ENCODE data around the gene BCAS1. TPM values are rescaled to one million over a fixed set of nuclear protein-coding genes. Genes with fewer than 3 reads are reported as not detected.

Gene BCAS1
- total and polyA plus RNA-seq, 12 donors = 0.03 TPM; not detected in 11

DNA sequence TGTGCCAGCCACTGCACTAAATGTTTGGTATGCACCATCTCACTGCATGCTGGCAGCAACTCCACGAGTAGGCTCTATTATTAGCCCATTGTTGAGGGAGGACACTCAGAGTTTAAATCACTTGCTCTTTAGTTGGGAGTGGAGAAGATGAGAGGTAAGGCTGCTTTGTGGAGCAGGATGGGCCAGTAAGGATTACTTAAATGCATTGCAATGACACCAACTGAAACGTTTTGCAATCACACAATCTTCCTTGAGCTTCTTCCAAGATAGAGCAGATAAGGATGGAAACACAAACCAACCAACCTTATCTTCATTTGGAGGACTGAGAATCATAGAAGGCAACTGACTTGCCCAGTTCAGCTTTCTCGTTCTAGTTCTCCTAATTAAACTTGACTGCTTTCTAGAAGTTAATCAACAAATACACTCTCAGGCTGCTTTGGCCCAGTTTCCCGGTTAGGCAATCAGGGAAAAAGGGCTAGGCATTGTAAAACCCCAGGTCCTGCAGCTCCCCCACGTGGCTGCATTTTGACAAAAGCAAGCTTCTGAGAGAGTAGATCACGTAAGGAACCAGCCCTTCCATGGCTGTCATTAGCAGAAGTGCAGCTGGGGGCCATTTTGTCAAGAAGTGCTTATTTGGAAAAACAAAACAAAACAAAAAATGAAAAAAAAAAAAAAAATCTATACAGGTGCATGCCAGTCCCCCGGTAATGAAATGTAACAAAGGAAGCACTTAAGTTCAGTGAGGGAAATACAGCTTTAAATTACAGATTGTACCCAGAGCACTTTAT lies 130.6 kb downstream of the BCAS1 start:
- H3K27me3 ChIP-seq = no peaks in the 10 kb centered on the region
- peak overlapping the region in 5 of 10 donors; percentile 17 to 36 (median 21) for H3K4me3 ChIP-seq
- H3K36me3 ChIP-seq = no peaks in the 10 kb centered on the region
- intact Hi-C loops (cut with DNase I) = loop anchor here (1.0 to 10.0 kb wide), 9 partner anchors 23 to 535 kb away; partner anchors contain the start of gene PFDN4 (in 1 of the 10)
- 3 to 4% methylated on average over 7 of the region's 7 CpGs for WGBS, 2 donors
- TF ChIP-seq, protein P1, sequence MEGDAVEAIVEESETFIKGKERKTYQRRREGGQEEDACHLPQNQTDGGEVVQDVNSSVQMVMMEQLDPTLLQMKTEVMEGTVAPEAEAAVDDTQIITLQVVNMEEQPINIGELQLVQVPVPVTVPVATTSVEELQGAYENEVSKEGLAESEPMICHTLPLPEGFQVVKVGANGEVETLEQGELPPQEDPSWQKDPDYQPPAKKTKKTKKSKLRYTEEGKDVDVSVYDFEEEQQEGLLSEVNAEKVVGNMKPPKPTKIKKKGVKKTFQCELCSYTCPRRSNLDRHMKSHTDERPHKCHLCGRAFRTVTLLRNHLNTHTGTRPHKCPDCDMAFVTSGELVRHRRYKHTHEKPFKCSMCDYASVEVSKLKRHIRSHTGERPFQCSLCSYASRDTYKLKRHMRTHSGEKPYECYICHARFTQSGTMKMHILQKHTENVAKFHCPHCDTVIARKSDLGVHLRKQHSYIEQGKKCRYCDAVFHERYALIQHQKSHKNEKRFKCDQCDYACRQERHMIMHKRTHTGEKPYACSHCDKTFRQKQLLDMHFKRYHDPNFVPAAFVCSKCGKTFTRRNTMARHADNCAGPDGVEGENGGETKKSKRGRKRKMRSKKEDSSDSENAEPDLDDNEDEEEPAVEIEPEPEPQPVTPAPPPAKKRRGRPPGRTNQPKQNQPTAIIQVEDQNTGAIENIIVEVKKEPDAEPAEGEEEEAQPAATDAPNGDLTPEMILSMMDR (IDR thresholded peaks at IDR 0.05) = peak; percentile 60 to 87 (median 80)
- H3K4me1 ChIP-seq = peaks cover 7 to 65% (median 55%) of the 10 kb centered on the region in 9 donors
- peak; percentile 88 to 95 for DNase-seq
- H3K27ac ChIP-seq = peak overlapping the region in 9 of 10 donors; percentile 59 to 85 (median 82)
- H3K9me3 ChIP-seq = no peaks in the 10 kb centered on the region
- peak; percentile 87 to 96 (median 94) for ATAC-seq

DNA sequence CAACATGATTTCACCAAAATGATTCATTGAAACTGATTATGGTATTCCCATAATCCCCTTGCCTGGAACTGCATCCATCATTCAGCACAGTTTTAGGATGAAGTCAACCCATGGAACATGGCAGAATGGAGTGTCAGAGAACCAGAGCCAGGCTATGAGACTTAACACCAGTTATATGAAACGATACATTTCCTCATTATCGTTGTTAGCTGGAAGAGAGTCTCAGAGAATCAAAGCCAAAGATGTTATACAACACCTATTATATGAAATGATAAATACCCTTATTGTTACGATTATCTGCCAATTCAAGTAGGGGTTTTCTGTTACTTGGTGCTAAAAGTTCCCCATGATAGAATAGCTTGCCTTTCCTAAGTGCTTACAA lies 131.2 kb downstream of the BCAS1 start:
- Histone ChIP-seq H3K9me3 (no peaks in the 10 kb centered on the region), H3K27ac (peak overlapping the region in 9 of 10 donors; percentile 59 to 85 (median 82)), H3K4me1 (peaks cover 7 to 71% (median 59%) of the 10 kb centered on the region in 9 donors), H3K4me3 (peak overlapping the region in 1 of 10 donors; percentile 21), H3K36me3 (no peaks in the 10 kb centered on the region), H3K27me3 (no peaks in the 10 kb centered on the region)
- TF ChIP-seq, protein P1 (IDR thresholded peaks at IDR 0.05) = no peak
- intact Hi-C loops (cut with DNase I) = loop anchor here in 4 of 10 donors (2.0 to 5.0 kb wide), 3 partner anchors 70 to 362 kb away; no protein-coding TSS in a partner anchor
- 16 to 40% methylated on average over 3 of the region's 3 CpGs for WGBS, 2 donors
- DNase-seq (no peak), ATAC-seq (no peak)

DNA sequence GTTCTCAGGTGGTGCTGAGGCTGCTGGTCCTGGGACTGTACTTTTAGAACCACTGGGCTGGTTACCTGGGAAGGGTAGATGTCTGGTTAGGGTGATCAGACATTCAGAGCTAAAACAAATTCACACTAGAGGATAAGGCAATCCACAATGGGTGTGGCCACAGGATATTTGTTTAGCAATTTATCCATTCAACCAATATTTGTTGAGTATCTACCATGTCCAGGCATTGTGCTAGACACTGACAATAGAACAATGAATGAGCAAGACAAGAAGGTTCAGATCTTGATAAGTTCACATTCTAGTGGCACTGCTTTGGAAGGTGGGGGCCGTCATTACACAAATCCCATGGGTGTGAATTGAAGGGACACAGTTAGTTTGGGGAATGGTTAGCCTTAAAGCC lies 131.7 kb downstream of the BCAS1 start:
- no peak overlapping the region for H3K4me3 ChIP-seq
- peak overlapping the region in 9 of 10 donors; percentile 59 to 85 (median 82) for H3K27ac ChIP-seq
- TF ChIP-seq, protein P1 (IDR thresholded peaks at IDR 0.05) = no peak
- no peak for DNase-seq
- intact Hi-C loops (cut with DNase I) = loop anchor here in 4 of 10 donors (2.0 to 5.0 kb wide), 3 partner anchors 70 to 361 kb away; no protein-coding TSS in a partner anchor
- 67 to 77% methylated on average over 1 of the region's 1 CpG for WGBS, 2 donors
- ATAC-seq = no peak
- no peaks in the 10 kb centered on the region for H3K36me3 ChIP-seq
- peaks cover 7 to 71% (median 59%) of the 10 kb centered on the region in 9 donors for H3K4me1 ChIP-seq
- no peaks in the 10 kb centered on the region for H3K9me3 ChIP-seq
- no peaks in the 10 kb centered on the region for H3K27me3 ChIP-seq

DNA sequence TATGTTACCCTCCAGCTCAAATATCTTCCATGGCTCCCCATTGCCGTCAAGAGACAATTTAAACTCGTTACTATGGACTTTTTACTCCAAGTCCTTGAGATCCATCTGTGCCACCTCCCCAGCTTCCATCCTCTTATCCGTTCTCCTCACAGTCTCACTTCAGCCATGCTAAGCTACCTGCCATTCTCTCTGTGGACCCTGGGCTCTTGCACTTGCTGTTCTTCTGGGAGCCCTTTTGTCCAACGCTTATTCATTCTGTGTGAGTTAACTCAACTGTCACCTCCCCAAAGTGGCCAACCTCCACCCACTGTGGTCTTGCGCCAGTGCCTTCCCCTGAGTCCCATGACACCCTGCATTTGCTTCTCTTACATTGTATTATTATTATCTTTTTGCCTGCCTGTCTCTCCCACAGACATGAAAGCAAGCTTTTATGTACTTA lies 132.4 kb downstream of the BCAS1 start:
- H3K27me3 ChIP-seq = no peaks in the 10 kb centered on the region
- DNase-seq (no peak), ATAC-seq (no peak)
- H3K27ac ChIP-seq = no peak overlapping the region
- peaks cover 7 to 70% (median 63%) of the 10 kb centered on the region in 9 donors for H3K4me1 ChIP-seq
- 94 to 95% methylated on average over 5 of the region's 5 CpGs for WGBS, 2 donors
- TF ChIP-seq, protein P1 (IDR thresholded peaks at IDR 0.05) = no peak
- intact Hi-C loops (cut with DNase I) = loop anchor here in 4 of 10 donors (2.0 to 5.0 kb wide), 4 partner anchors 21 to 361 kb away; no protein-coding TSS in a partner anchor
- no peaks in the 10 kb centered on the region for H3K9me3 ChIP-seq
- H3K4me3 ChIP-seq = no peak overlapping the region
- no peaks in the 10 kb centered on the region for H3K36me3 ChIP-seq
